Thoracic aorta (tissue), 2 donors: ENCODE data around the gene FANCC. TPM values are rescaled to one million over a fixed set of nuclear protein-coding genes. Genes with fewer than 3 reads are reported as not detected.

ENCODE experiments used
- ATAC-seq: fragments of 150-250 bp; one replicate; pipeline ENCODE4 v1.8.0; 2017; ENCODE audit warnings: low read depth; ENCODE audit not compliant: insufficient number of reproducible peaks, low FRiP score
- DNase-seq: peaks from one replicate; pipeline ENCODE4 v3.0.0-alpha.2; 2020; ENCODE audit warnings: low spot score
- H3K27ac ChIP-seq, 2 donors: fragments of 200-600 bp; sonication (generic); 1 replicate in 1 of 2; 2 replicates in 1 of 2; pipeline ENCODE4 v1.5.1; 2016; ENCODE audit warnings: mild to moderate bottlenecking in 2 of 2, moderate library complexity in 2 of 2
- H3K27me3 ChIP-seq: fragments of 200-600 bp; sonication (generic); replicated peaks from 2 replicates; pipeline ENCODE4 v1.6.0; 2016; ENCODE audit warnings: mild to moderate bottlenecking; ENCODE audit not compliant: insufficient read depth
- H3K36me3 ChIP-seq: fragments of 200-600 bp; sonication (generic); one replicate; pipeline ENCODE4 v1.5.1; 2016
- H3K4me1 ChIP-seq, 2 donors: fragments of 200-600 bp; sonication (generic); 1 replicate in 1 of 2; 2 replicates in 1 of 2; pipeline versions ENCODE4 v1.5.1 to v1.6.0; 2016; ENCODE audit warnings: low read depth in 2 of 2, mild to moderate bottlenecking in 1 of 2; ENCODE audit not compliant: control insufficient read depth in 1 of 2
- H3K4me3 ChIP-seq: fragments of 200-600 bp; sonication (generic); 2 replicates; pipeline ENCODE4 v1.5.1; 2016; ENCODE audit warnings: mild to moderate bottlenecking
- H3K9me3 ChIP-seq: fragments of 200-600 bp; sonication (generic); 2 replicates; pipeline ENCODE4 v1.5.1; 2016
- CTCF ChIP-seq: fragments of 200-600 bp; sonication (generic); IDR thresholded peaks from one replicate; pipeline ENCODE4 v1.5.1; 2019; ENCODE audit warnings: antibody characterized with exemption
- total RNA-seq, 2 donors: library from RNA; depleted of rRNA; stranded (reverse); fragments of >200 nt; gene quantifications; one replicate each; pipeline versions ENCODE4 v1.1.0 to v1.2.3, GENCODE V29; 2016

Gene FANCC
- total RNA-seq, 2 donors from 2014 or later = 5.7 to 9.6 TPM

GRCh38 chr9:95316274-95316673, 1.2 kb downstream of the FANCC start:
- Histone ChIP-seq H3K27me3 (no peaks in the 10 kb centered on the region), H3K4me1 (peaks cover 0 to 11% of the 10 kb centered on the region in 2 donors), H3K27ac (peak overlapping the region in 1 of 2 donors; percentile 40), H3K9me3 (no peaks in the 10 kb centered on the region), H3K36me3 (no peaks in the 10 kb centered on the region), H3K4me3 (peak overlapping the region; percentile 85)
- ATAC-seq = no peak
- DNase-seq = no peak
- no peak for TF ChIP-seq CTCF

- DNase-seq = no peak
- TF ChIP-seq CTCF = no peak
Measured at GRCh38 chr9:95315108-95315746, 2.3 kb downstream of the FANCC start.

GRCh38 chr9:95313010-95313498, 4.5 kb downstream of the FANCC start:
- no peak overlapping the region for H3K27ac ChIP-seq
- TF ChIP-seq CTCF = no peak

More at GRCh38 chr9:95315108-95315746, 2.3 kb downstream of the FANCC start:
- H3K27ac ChIP-seq = no peak overlapping the region
- no peak overlapping the region for H3K4me3 ChIP-seq
- peaks cover 0 to 11% of the 10 kb centered on the region in 2 donors for H3K4me1 ChIP-seq
- H3K9me3 ChIP-seq = no peaks in the 10 kb centered on the region
- no peak for ATAC-seq
- no peaks in the 10 kb centered on the region for H3K27me3 ChIP-seq
- no peaks in the 10 kb centered on the region for H3K36me3 ChIP-seq

GRCh38 chr9:95311961-95312360, 5.5 kb downstream of the FANCC start:
- Histone ChIP-seq H3K36me3 (no peaks in the 10 kb centered on the region), H3K27ac (no peak overlapping the region), H3K4me3 (no peak overlapping the region), H3K4me1 (peaks cover 0 to 11% of the 10 kb centered on the region in 2 donors), H3K9me3 (no peaks in the 10 kb centered on the region), H3K27me3 (no peaks in the 10 kb centered on the region)
- DNase-seq = no peak
- ATAC-seq = no peak
- no peak for TF ChIP-seq CTCF

More at GRCh38 chr9:95313010-95313498, 4.5 kb downstream of the FANCC start:
- no peaks in the 10 kb centered on the region for H3K36me3 ChIP-seq
- ATAC-seq (no peak), DNase-seq (no peak)
- no peaks in the 10 kb centered on the region for H3K9me3 ChIP-seq
- peak overlapping the region; percentile 60 for H3K4me3 ChIP-seq
- peaks cover 0 to 11% of the 10 kb centered on the region in 2 donors for H3K4me1 ChIP-seq
- H3K27me3 ChIP-seq = no peaks in the 10 kb centered on the region

GRCh38 chr9:95307538-95307937, 10.0 kb downstream of the FANCC start:
- TF ChIP-seq CTCF = no peak
- no peak for ATAC-seq
- no peaks in the 10 kb centered on the region for H3K9me3 ChIP-seq
- H3K4me3 ChIP-seq = no peak overlapping the region
- peaks cover 0 to 9% of the 10 kb centered on the region in 2 donors for H3K4me1 ChIP-seq
- H3K27ac ChIP-seq = no peak overlapping the region
- no peak for DNase-seq
- H3K27me3 ChIP-seq = no peaks in the 10 kb centered on the region
- no peaks in the 10 kb centered on the region for H3K36me3 ChIP-seq
